Activated gamma-delta T cell treated with Interleukin-2 at 50 U/mL for 16 hours (primary cell): ENCODE measurements around the gene MAB21L4.
"Not testable (repeated sequence)": the region's sequence is repeated elsewhere in the genome, so short reads cannot be mapped to it uniquely, and the experiment has no call there.

Experiments
- DNase-seq: peaks from one replicate; pipeline ENCODE4 v3.0.0-alpha.2; 2020

The MAB21L4 gene

GRCh38 chr2:240856151-240856980 is 39.6 kb downstream of the MAB21L4 start:
- no peak for DNase-seq

- no peak for DNase-seq
Observed at GRCh38 chr2:240855670-240856069, 40.3 kb downstream of the MAB21L4 start.

GRCh38 chr2:240852671-240853314 is 43.2 kb downstream of the MAB21L4 start:
- DNase-seq: no peak

- DNase-seq: peak; percentile 85
Observed at GRCh38 chr2:240851078-240851991, 44.6 kb downstream of the MAB21L4 start.

GRCh38 chr2:240850756-240851077 is 45.2 kb downstream of the MAB21L4 start:
- no peak for DNase-seq

GRCh38 chr2:240850026-240850425 is 45.9 kb downstream of the MAB21L4 start:
- no peak for DNase-seq

GRCh38 chr2:240848900-240849680 is 46.9 kb downstream of the MAB21L4 start:
- DNase-seq: no peak

GRCh38 chr2:240847817-240848216 is 48.1 kb downstream of the MAB21L4 start:
- no peak for DNase-seq

- DNase-seq: no peak
Observed at GRCh38 chr2:240846873-240847595, 48.9 kb downstream of the MAB21L4 start.

GRCh38 chr2:240846309-240846708 is 49.6 kb downstream of the MAB21L4 start:
- not testable (repeated sequence) for DNase-seq

GRCh38 chr2:240840435-240841060 is 55.4 kb downstream of the MAB21L4 start:
- no peak for DNase-seq

GRCh38 chr2:240839152-240840143 is 56.5 kb downstream of the MAB21L4 start:
- no peak for DNase-seq

- no peak for DNase-seq
Observed at GRCh38 chr2:240837621-240838020, 58.3 kb downstream of the MAB21L4 start.

GRCh38 chr2:240836781-240837467 is 59.0 kb downstream of the MAB21L4 start:
- DNase-seq: no peak
